PC-9 (cell line): ENCODE measurements around the gene YAF2.

ENCODE experiments used
- EZH2 ChIP-seq: fragments of 200-600 bp; sonication (generic); IDR thresholded peaks from 2 replicates; pipeline ENCODE4 v1.8.0; 2017; ENCODE audit warnings: antibody characterized with exemption, low read depth
- TF ChIP-seq, protein P1 (sequence below): fragments of 200-600 bp; sonication (generic); conservative IDR thresholded peaks from 2 replicates; pipeline ENCODE4 v1.6.1; 2017; ENCODE audit warnings: mixed run types, antibody characterized with exemption, mild to moderate bottlenecking, moderate library complexity

DNA sequence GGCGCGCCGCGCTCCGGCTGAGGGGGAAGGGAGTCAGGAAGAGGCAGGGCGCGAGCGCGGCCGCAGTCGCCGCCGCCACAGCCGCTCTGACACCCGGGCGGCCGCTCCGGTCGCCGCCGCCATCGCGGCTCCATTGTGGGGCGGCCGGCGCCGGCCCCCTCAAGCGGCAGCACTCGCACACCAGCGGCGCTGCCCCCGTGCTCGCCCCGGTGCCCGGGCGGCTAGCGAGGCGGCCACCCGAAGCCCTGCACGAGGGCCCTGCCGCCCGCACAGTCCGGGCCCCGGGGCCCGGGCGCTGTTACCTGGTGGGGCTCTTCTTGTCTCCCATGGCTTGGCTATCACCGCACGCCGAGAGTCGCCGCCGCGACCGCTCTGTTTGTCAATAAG lies 202 bp downstream of the YAF2 start:
- TF ChIP-seq, protein P1, sequence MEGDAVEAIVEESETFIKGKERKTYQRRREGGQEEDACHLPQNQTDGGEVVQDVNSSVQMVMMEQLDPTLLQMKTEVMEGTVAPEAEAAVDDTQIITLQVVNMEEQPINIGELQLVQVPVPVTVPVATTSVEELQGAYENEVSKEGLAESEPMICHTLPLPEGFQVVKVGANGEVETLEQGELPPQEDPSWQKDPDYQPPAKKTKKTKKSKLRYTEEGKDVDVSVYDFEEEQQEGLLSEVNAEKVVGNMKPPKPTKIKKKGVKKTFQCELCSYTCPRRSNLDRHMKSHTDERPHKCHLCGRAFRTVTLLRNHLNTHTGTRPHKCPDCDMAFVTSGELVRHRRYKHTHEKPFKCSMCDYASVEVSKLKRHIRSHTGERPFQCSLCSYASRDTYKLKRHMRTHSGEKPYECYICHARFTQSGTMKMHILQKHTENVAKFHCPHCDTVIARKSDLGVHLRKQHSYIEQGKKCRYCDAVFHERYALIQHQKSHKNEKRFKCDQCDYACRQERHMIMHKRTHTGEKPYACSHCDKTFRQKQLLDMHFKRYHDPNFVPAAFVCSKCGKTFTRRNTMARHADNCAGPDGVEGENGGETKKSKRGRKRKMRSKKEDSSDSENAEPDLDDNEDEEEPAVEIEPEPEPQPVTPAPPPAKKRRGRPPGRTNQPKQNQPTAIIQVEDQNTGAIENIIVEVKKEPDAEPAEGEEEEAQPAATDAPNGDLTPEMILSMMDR, result no peak
- TF ChIP-seq EZH2, result no peak
